Type B pancreatic cell (in vitro differentiated cells): ENCODE data around the gene ANO10. TPM values are rescaled to one million over a fixed set of nuclear protein-coding genes. Genes with fewer than 3 reads are reported as not detected.
A peak's percentile ranks its signal among the peaks of the same experiment; 100 is the strongest.

Experiments
- DNase-seq: peaks from one replicate; pipeline ENCODE4 v3.0.0; 2021; ENCODE audit warnings: mixed read lengths; ENCODE audit not compliant: unreplicated experiment; ENCODE audit errors: extremely low spot score
- H3K27ac Mint-ChIP-seq: 2 replicates; pipeline ENCODE4 v1.8.0; 2021; ENCODE audit warnings: mild to moderate bottlenecking, mixed read lengths
- H3K27me3 Mint-ChIP-seq: 2 replicates; pipeline ENCODE4 v1.8.0; 2021; ENCODE audit warnings: mixed read lengths
- H3K36me3 Mint-ChIP-seq: 2 replicates; pipeline ENCODE4 v1.8.0; 2021; ENCODE audit warnings: mixed read lengths
- H3K4me1 Mint-ChIP-seq: one replicate; pipeline ENCODE4 v1.8.0; 2021; ENCODE audit warnings: mixed read lengths; ENCODE audit not compliant: unreplicated experiment
- H3K4me3 Mint-ChIP-seq: 2 replicates; pipeline ENCODE4 v1.8.0; 2021; ENCODE audit warnings: mild to moderate bottlenecking, mixed read lengths
- H3K9me3 Mint-ChIP-seq: 2 replicates; pipeline ENCODE4 v1.8.0; 2021; ENCODE audit warnings: mixed read lengths
- CTCF ChIP-seq: fragments of 200-600 bp; sonication (generic); conservative IDR thresholded peaks from 2 replicates; pipeline ENCODE4 v1.5.0; 2021; ENCODE audit warnings: antibody characterized with exemption, mild to moderate bottlenecking
- total RNA-seq: library from RNA; stranded (reverse); gene quantifications from 2 replicates; pipeline ENCODE4 v1.2.1, GENCODE V29; 2021; ENCODE audit warnings: low replicate concordance

ANO10 gene
- total RNA-seq, 1 donor from 2014 or later = 32.5 TPM

- TF ChIP-seq CTCF = no peak
Observed at GRCh38 chr3:43371494-43371893, 250.3 kb downstream of the ANO10 start.

GRCh38 chr3:43370293-43370980 lies 251.4 kb downstream of the ANO10 start:
- H3K27ac Mint-ChIP-seq = no peak overlapping the region
- no peaks in the 10 kb centered on the region for H3K36me3 Mint-ChIP-seq
- DNase-seq = peak; percentile 31
- no peak overlapping the region for H3K4me3 Mint-ChIP-seq
- no peaks in the 10 kb centered on the region for H3K27me3 Mint-ChIP-seq
- H3K4me1 Mint-ChIP-seq = peaks cover 7% of the 10 kb centered on the region
- H3K9me3 Mint-ChIP-seq = no peaks in the 10 kb centered on the region
- TF ChIP-seq CTCF = no peak

More at GRCh38 chr3:43371494-43371893, 250.3 kb downstream of the ANO10 start:
- no peaks in the 10 kb centered on the region for H3K27me3 Mint-ChIP-seq
- no peak overlapping the region for H3K4me3 Mint-ChIP-seq
- H3K27ac Mint-ChIP-seq = no peak overlapping the region
- H3K36me3 Mint-ChIP-seq = no peaks in the 10 kb centered on the region
- H3K9me3 Mint-ChIP-seq = no peaks in the 10 kb centered on the region
- no peak for DNase-seq
- peaks cover 7% of the 10 kb centered on the region for H3K4me1 Mint-ChIP-seq

GRCh38 chr3:43369404-43370292 lies 252.2 kb downstream of the ANO10 start:
- peaks cover 7% of the 10 kb centered on the region for H3K4me1 Mint-ChIP-seq
- TF ChIP-seq CTCF = no peak
- no peaks in the 10 kb centered on the region for H3K36me3 Mint-ChIP-seq
- peak; percentile 55 for DNase-seq
- no peaks in the 10 kb centered on the region for H3K9me3 Mint-ChIP-seq
- no peak overlapping the region for H3K4me3 Mint-ChIP-seq
- no peak overlapping the region for H3K27ac Mint-ChIP-seq
- H3K27me3 Mint-ChIP-seq = no peaks in the 10 kb centered on the region

- H3K36me3 Mint-ChIP-seq = no peaks in the 10 kb centered on the region
- H3K4me1 Mint-ChIP-seq = no peaks in the 10 kb centered on the region
- H3K27ac Mint-ChIP-seq = no peak overlapping the region
- H3K4me3 Mint-ChIP-seq = no peak overlapping the region
- no peak for DNase-seq
- no peaks in the 10 kb centered on the region for H3K27me3 Mint-ChIP-seq
- no peak for TF ChIP-seq CTCF
- no peaks in the 10 kb centered on the region for H3K9me3 Mint-ChIP-seq
Observed at GRCh38 chr3:43366885-43367284, 254.9 kb downstream of the ANO10 start.

DNA sequence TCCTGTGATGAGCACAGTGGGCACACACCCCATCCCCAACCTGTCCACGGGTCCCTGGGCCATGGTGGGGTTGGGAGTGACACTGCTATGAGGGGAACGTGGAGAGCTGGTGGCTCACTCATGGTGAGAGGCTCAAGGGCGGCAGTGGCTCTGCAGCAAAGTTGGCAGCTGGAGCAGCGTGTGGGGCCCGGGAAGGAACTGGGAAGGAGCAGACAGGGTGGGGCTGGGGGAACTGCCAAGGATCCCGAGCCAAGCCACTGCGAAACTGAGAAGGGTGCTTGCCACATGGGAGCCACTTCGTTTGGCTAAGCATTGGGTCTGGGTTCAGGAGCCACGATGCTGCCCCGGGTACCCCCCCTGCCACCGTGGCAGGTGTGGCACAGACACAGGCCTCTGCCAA lies 255.3 kb downstream of the ANO10 start:
- no peak for TF ChIP-seq CTCF
- H3K36me3 Mint-ChIP-seq = no peaks in the 10 kb centered on the region
- no peaks in the 10 kb centered on the region for H3K27me3 Mint-ChIP-seq
- no peak for DNase-seq
- no peak overlapping the region for H3K4me3 Mint-ChIP-seq
- H3K9me3 Mint-ChIP-seq = no peaks in the 10 kb centered on the region
- H3K27ac Mint-ChIP-seq = no peak overlapping the region
- H3K4me1 Mint-ChIP-seq = no peaks in the 10 kb centered on the region
